ENCODE data around the gene KRT40. TPM values are rescaled to one million over a fixed set of nuclear protein-coding genes. Genes with fewer than 3 reads are reported as not detected.

Gene KRT40
- total and polyA plus RNA-seq, 2 donors (not counting 3 experiments of a cell fraction or from before 2014, with no cell fraction given): not detected

GRCh38 chr17:40953881-40954280 lies 30.2 kb downstream of the KRT40 start:
- Histone ChIP-seq H2AFZ (ENCODE audit: low read depth, low read length) (no peak overlapping the region), H4K20me1 (replicated peaks; ENCODE audit: control insufficient read depth, extremely low read depth, insufficient read depth, low read length) (no peaks in the 10 kb centered on the region), H3K4me1 (ENCODE audit: control insufficient read depth, extremely low read depth, insufficient read depth, low read length) (no peaks in the 10 kb centered on the region), H3K9me1 (replicated peaks; ENCODE audit: control insufficient read depth, extremely low read depth, insufficient read depth, low read length) (no peaks in the 10 kb centered on the region), H3K4me2 (ENCODE audit: insufficient read depth, low read length) (no peak overlapping the region), H3K27ac (ENCODE audit: insufficient read depth, low read depth, low read length) (no peak overlapping the region), H3K4me3 (replicated peaks in 1 of 3; ENCODE audit: insufficient read depth in 1 of 3, low read depth in 1 of 3, low read length in 3 of 3) (no peak overlapping the region), H3K9ac (replicated peaks; ENCODE audit: extremely low read depth, insufficient read depth, low read length) (no peak overlapping the region), H3K27me3 (ENCODE audit: control insufficient read depth in 2 of 2, insufficient read depth in 2 of 2, low read length in 2 of 2) (peaks cover 13 to 17% of the 10 kb centered on the region in 2 experiments), H3K9me3 (replicated peaks; ENCODE audit: control insufficient read depth, insufficient read depth, low read length) (no peaks in the 10 kb centered on the region), H3K36me3 (ENCODE audit: control insufficient read depth in 2 of 2, extremely low read depth in 1 of 2, insufficient read depth in 2 of 2, low read length in 2 of 2) (no peaks in the 10 kb centered on the region), H3K79me2 (ENCODE audit: control insufficient read depth, insufficient read depth, low read length) (no peaks in the 10 kb centered on the region)
- intact Hi-C loops (cut with micrococcal nuclease) (no loop called here), dilution Hi-C loops (cut with MboI; ENCODE audit: extremely low pct_ligation_motif_present, low sequenced_read_pairs) (no loop called here)
- BruUV-seq (replicated peaks): no TSS peak
- ChIA-PET POLR2A (no interaction called here), CTCF (no interaction called here)
- DNase-seq (ENCODE audit: low read depth, low spot score) (no peak), FAIRE-seq (no peak)
- no peak for TF ChIP-seq JUN (IDR thresholded peaks at IDR 0.05; ENCODE audit: borderline replicate concordance, insufficient read depth, insufficient read length, low read depth)
- no peak for TF ChIP-seq POLR2A (IDR thresholded peaks at IDR 0.05; ENCODE audit: low read depth, low read length)
- no peak for TF ChIP-seq GATA2 (IDR thresholded peaks at IDR 0.05; ENCODE audit: insufficient read depth, insufficient read length, low read depth, low read length)
- no peak for TF ChIP-seq CTCF (IDR thresholded peaks at IDR 0.05; ENCODE audit: extremely low read depth in 1 of 2, insufficient read depth in 1 of 2, low read depth in 1 of 2, low read length in 2 of 2)
- TF ChIP-seq MAX (IDR thresholded peaks at IDR 0.05; ENCODE audit: insufficient read depth, insufficient read length): no peak
- no peak for TF ChIP-seq FOS (IDR thresholded peaks at IDR 0.05; ENCODE audit: borderline replicate concordance, insufficient read depth, low read length)
- no peak for TF ChIP-seq POLR2AphosphoS5 (IDR thresholded peaks at IDR 0.05; ENCODE audit: insufficient read depth, low read depth, low read length)
